DND-41 (cell line): ENCODE data around the gene NECTIN1.

ENCODE experiments used
- ATAC-seq: fragments of 200-7000 bp; cut with Tn5 transposase; 3 replicates; pipeline ENCODE4 v1.9.1; 2021; ENCODE audit warnings: low read depth; ENCODE audit not compliant: insufficient read depth
- DNase-seq: peaks from one replicate; pipeline ENCODE4 v3.0.0-alpha.2; 2020
- H2AFZ ChIP-seq: 2 replicates; pipeline ENCODE4 v1.6.0; 2012; ENCODE audit warnings: low read depth, low read length
- H3K27ac ChIP-seq: 2 replicates; pipeline ENCODE4 v1.5.1; 2012; ENCODE audit warnings: low read length, inconsistent platforms
- H3K27me3 ChIP-seq: fragments of 200-600 bp; sonication (generic); 2 replicates; pipeline ENCODE4 v1.6.0; 2012; ENCODE audit warnings: low read length, mild to moderate bottlenecking, inconsistent platforms; ENCODE audit not compliant: insufficient read depth, poor library complexity
- H3K36me3 ChIP-seq: 2 replicates; pipeline ENCODE4 v1.5.1; 2012; ENCODE audit warnings: low read length, inconsistent platforms; ENCODE audit not compliant: insufficient read depth
- H3K4me1 ChIP-seq: 2 replicates; pipeline ENCODE4 v1.5.1; 2012; ENCODE audit warnings: mild to moderate bottlenecking, low read length; ENCODE audit not compliant: insufficient read depth
- H3K4me2 ChIP-seq: 2 replicates; pipeline ENCODE4 v1.6.0; 2012; ENCODE audit warnings: mild to moderate bottlenecking, moderate library complexity, low read length, inconsistent platforms; ENCODE audit not compliant: insufficient read depth
- H3K4me3 ChIP-seq, 2 experiments: fragments of 200-600 bp in 1 of 2; shearing (Covaris generic) in 1 of 2; 2 replicates each; pipeline ENCODE4 v1.5.1; 2012 to 2016; ENCODE audit warnings: inconsistent platforms in 2 of 2, low read length in 2 of 2, mild to moderate bottlenecking in 2 of 2, low read depth in 1 of 2, moderate library complexity in 1 of 2
- H3K79me2 ChIP-seq: 2 replicates; pipeline ENCODE4 v1.6.0; 2012; ENCODE audit warnings: low read length, inconsistent platforms; ENCODE audit not compliant: insufficient read depth
- H3K9ac ChIP-seq: 2 replicates; pipeline ENCODE4 v1.6.0; 2012; ENCODE audit warnings: low read depth, mild to moderate bottlenecking, inconsistent platforms, low read length, moderate library complexity
- H3K9me3 ChIP-seq: 2 replicates; pipeline ENCODE4 v1.5.1; 2012; ENCODE audit warnings: low read length, moderate library complexity, mild to moderate bottlenecking, inconsistent platforms; ENCODE audit not compliant: insufficient read depth, severe bottlenecking
- H4K20me1 ChIP-seq: 2 replicates; pipeline ENCODE4 v1.6.0; 2012; ENCODE audit warnings: low read length; ENCODE audit not compliant: insufficient read depth
- CTCF ChIP-seq: IDR thresholded peaks from 2 replicates; pipeline ENCODE4 v1.5.1; 2012; ENCODE audit warnings: borderline replicate concordance, low read length, moderate library complexity, mild to moderate bottlenecking; ENCODE audit not compliant: poor library complexity, severe bottlenecking; ENCODE audit errors: extremely low read depth
- EZH2 ChIP-seq: IDR thresholded peaks from 3 replicates; pipeline ENCODE4 v1.6.1; 2012; ENCODE audit warnings: borderline replicate concordance, low read depth, mild to moderate bottlenecking, moderate library complexity, low read length, inconsistent platforms; ENCODE audit not compliant: severe bottlenecking

The NECTIN1 gene

DNA sequence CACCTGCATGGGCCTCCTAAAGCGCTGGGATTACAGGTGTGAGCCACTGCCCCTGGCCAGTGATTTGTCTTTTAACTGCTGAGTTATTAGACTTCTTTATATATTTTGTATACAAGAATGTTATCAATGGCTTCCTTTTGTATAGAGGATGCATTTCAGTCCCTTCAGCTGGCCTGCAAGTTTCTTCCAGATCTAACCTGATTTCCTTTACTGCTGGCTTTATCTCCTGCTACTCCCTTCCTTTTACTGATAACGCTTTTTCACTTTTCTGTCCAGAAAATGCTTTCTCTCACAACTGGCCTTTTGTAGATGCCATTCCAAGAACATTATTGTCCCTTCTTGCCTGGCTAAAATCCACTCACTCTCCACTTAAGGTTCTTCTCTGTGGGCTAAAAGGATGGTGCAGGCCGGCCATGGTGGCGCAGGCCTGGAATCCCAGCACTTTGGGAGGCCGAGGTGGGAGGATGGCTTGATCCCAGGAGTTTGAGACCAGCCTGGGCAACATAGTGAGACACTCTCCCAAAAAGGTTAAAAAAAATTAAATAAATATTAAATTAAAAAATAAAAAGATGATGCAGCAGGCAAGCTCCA lies 118.1 kb downstream of the NECTIN1 start:
- H3K27ac ChIP-seq: no peak overlapping the region
- no peak overlapping the region for H3K4me3 ChIP-seq
- no peaks in the 10 kb centered on the region for H3K4me1 ChIP-seq
- H3K9me3 ChIP-seq: no peaks in the 10 kb centered on the region
- H3K9ac ChIP-seq: no peak overlapping the region
- no peaks in the 10 kb centered on the region for H3K36me3 ChIP-seq
- H3K4me2 ChIP-seq: no peak overlapping the region
- TF ChIP-seq CTCF (no peak), EZH2 (no peak)
- no peak for ATAC-seq
- H3K27me3 ChIP-seq: peaks cover 19% of the 10 kb centered on the region
- no peak overlapping the region for H2AFZ ChIP-seq
- DNase-seq: no peak
- H4K20me1 ChIP-seq: 0 out of 2 replicates have a peak, but pooled peaks cover 2% of the 10 kb centered on the region
- no peaks in the 10 kb centered on the region for H3K79me2 ChIP-seq

- no peak overlapping the region for H3K4me2 ChIP-seq
- H3K27me3 ChIP-seq: peaks cover 24% of the 10 kb centered on the region
- no peak overlapping the region for H3K9ac ChIP-seq
- H3K4me3 ChIP-seq: no peak overlapping the region
- no peaks in the 10 kb centered on the region for H3K4me1 ChIP-seq
- H4K20me1 ChIP-seq: no peaks in the 10 kb centered on the region; the same call in 1 of the 2 replicates
- TF ChIP-seq EZH2 (no peak), CTCF (no peak)
- no peaks in the 10 kb centered on the region for H3K36me3 ChIP-seq
- H3K79me2 ChIP-seq: no peaks in the 10 kb centered on the region
- ATAC-seq (no peak), DNase-seq (no peak)
- no peaks in the 10 kb centered on the region for H3K9me3 ChIP-seq
- H2AFZ ChIP-seq: no peak overlapping the region
- H3K27ac ChIP-seq: no peak overlapping the region
Measured at GRCh38 chr11:119608781-119609180, 120.2 kb downstream of the NECTIN1 start.

- no peaks in the 10 kb centered on the region for H3K4me1 ChIP-seq
- no peak overlapping the region for H2AFZ ChIP-seq
- no peak overlapping the region for H3K4me2 ChIP-seq
- ATAC-seq: no peak
- DNase-seq: no peak
- no peak overlapping the region for H3K27ac ChIP-seq
- TF ChIP-seq CTCF: no peak
- no peak for TF ChIP-seq EZH2
- no peaks in the 10 kb centered on the region for H3K79me2 ChIP-seq
- H3K4me3 ChIP-seq: no peak overlapping the region
- no peaks in the 10 kb centered on the region for H3K36me3 ChIP-seq
- H3K9ac ChIP-seq: no peak overlapping the region
- H3K27me3 ChIP-seq: peaks cover 18% of the 10 kb centered on the region
- no peaks in the 10 kb centered on the region for H3K9me3 ChIP-seq
- H4K20me1 ChIP-seq: no peaks in the 10 kb centered on the region; the same call in none of the 2 replicates
Measured at GRCh38 chr11:119608201-119608600, 120.8 kb downstream of the NECTIN1 start.

DNA sequence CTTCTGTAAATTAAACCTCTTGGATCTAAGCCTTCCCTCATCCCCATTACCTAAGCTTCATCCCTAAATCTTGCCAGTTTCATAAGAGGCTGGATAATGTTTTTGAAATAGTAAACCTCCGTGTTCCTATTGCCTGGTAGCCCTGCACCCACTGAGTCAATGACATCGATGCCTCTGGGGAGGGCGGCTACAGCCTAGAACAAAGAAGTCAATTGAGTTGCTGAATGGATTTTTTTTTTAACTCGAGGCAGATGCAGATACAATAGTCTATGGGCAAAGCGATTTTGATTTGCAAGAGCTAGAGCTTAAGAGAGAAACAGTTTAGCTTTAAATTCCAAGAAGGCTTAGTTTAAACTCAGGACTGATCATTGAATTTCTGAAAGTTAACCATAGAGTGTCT lies 121.3 kb downstream of the NECTIN1 start:
- H3K79me2 ChIP-seq: no peaks in the 10 kb centered on the region
- H3K27me3 ChIP-seq: peaks cover 16% of the 10 kb centered on the region
- no peak overlapping the region for H3K4me2 ChIP-seq
- H3K4me3 ChIP-seq: no peak overlapping the region
- H3K9me3 ChIP-seq: no peaks in the 10 kb centered on the region
- DNase-seq: no peak
- no peaks in the 10 kb centered on the region; the same call in none of the 2 replicates for H4K20me1 ChIP-seq
- H2AFZ ChIP-seq: no peak overlapping the region
- H3K36me3 ChIP-seq: no peaks in the 10 kb centered on the region
- H3K9ac ChIP-seq: no peak overlapping the region
- no peak overlapping the region for H3K27ac ChIP-seq
- ATAC-seq: no peak
- TF ChIP-seq CTCF (no peak), EZH2 (no peak)
- H3K4me1 ChIP-seq: no peaks in the 10 kb centered on the region
